Mesodermal cell (in vitro differentiated cells): ENCODE data around the gene ATG2B.

Experiments
- H3K27ac ChIP-seq: 2 replicates; pipeline ENCODE4 v1.7.0; 2013; ENCODE audit warnings: mild to moderate bottlenecking, low read depth, low read length, moderate library complexity; ENCODE audit not compliant: severe bottlenecking
- H3K36me3 ChIP-seq: 2 replicates; pipeline ENCODE4 v1.7.1; 2013; ENCODE audit warnings: mild to moderate bottlenecking, low read length, moderate library complexity; ENCODE audit not compliant: control insufficient read depth, insufficient read depth
- H3K4me1 ChIP-seq: one replicate; pipeline ENCODE4 v1.7.1; 2013; ENCODE audit warnings: mild to moderate bottlenecking, low read length; ENCODE audit not compliant: insufficient read depth, control insufficient read depth, poor library complexity, severe bottlenecking
- H3K4me3 ChIP-seq: 2 replicates; pipeline ENCODE4 v1.7.0; 2013; ENCODE audit warnings: low read length, control low read depth, mild to moderate bottlenecking; ENCODE audit not compliant: insufficient read depth, poor library complexity, severe bottlenecking; ENCODE audit errors: extremely low read depth
- H3K9me3 ChIP-seq: 2 replicates; pipeline ENCODE4 v1.7.1; 2013; ENCODE audit warnings: mild to moderate bottlenecking, low read length, moderate library complexity; ENCODE audit not compliant: control insufficient read depth
- WGBS, 2 experiments: methylation state at CpG; one replicate each; pipeline ENCODE4 v1.1.5; 2013; ENCODE audit warnings: missing lambda C conversion rate in 2 of 2; ENCODE audit not compliant: insufficient coverage in 2 of 2; 5-methylcytosine and 5-hydroxymethylcytosine counted together

ATG2B gene

DNA sequence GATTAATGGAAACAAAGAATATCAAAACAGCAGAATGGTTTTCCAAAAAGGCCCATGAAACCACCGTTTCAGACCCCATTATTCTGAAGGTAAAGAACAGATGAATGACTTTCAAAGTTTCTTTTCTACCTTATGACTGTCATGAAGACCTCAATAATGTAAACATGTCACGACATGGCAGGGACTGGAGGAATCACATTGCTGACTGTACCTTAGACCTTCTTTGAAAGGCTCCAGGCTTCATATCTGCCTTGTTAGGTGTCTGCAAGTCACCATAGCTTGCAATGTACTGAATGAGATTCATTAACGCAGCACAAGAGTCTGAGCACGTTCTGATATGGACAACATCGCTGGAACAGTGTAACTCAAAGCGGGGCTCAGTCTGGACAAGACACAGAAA lies 52.2 kb downstream of the ATG2B start:
- H3K4me3 ChIP-seq, result no peak overlapping the region
- H3K4me1 ChIP-seq, result no peaks in the 10 kb centered on the region
- WGBS, 2 experiments, result 96 to 98% methylated on average over 5 to 6 of the region's 6 CpGs
- H3K27ac ChIP-seq, result no peak overlapping the region
- H3K36me3 ChIP-seq, result peaks cover 32% of the 10 kb centered on the region
- H3K9me3 ChIP-seq, result no peaks in the 10 kb centered on the region

DNA sequence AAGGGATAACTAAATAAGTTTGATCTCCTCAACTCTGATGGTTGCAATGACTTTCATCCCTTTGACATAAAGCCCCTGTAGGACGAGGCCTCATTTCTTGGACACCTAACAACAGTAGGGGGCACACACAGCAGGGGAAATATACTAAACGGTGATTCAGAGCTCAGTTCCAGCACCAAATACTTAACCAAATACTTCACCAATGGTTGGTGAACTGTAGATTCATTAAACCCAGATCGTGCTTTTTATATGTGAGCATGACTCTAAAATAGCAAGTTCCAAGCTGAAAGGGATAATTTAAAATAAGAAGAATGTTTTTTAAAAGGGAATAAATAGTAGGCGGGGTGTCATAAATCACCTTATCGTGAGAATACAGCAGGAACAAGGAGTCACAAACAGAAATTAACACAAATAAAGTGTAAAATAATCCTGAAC lies 53.2 kb downstream of the ATG2B start:
- H3K36me3 ChIP-seq, result peaks cover 27% of the 10 kb centered on the region
- 67% methylated on average over 1 of the region's 5 CpGs; no CpG with 5 or more reads in 1 of the 2 experiments for WGBS, 2 experiments
- no peak overlapping the region for H3K27ac ChIP-seq

DNA sequence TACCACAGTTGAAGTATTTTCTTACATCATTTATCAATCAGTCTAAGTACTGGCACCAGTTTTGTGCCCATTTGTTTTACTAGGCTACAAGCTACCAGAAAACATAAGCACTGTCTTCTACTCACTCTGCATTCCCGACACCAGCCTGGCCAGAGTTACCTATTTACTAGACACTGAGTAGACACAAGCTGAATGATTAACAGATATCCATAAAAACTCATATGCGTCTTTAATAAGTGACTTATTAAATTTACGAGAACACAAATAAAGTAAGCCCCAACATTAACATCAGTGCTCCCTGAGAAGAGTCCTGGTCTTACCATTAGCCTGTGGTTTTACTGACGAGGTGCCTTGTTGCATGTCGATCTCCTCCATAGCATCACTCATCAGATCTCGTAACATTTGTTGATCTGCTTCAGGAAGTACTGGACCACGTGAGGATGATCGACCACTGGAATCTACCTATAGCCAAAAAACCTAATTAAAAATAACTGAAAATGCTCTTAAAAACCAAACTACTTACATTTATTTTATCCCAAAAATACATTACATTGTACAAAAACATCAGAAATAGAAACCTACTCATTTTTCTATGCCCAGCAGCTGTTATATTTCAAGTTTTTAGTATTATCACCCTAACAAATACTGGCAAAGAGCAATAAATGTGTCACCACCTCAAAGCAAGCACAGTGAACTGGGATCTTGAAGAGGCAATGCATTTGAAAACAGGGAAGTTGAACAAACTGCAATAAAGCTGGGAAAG lies 53.8 kb downstream of the ATG2B start:
- Histone ChIP-seq H3K4me1 (no peaks in the 10 kb centered on the region), H3K9me3 (no peaks in the 10 kb centered on the region), H3K36me3 (peaks cover 31% of the 10 kb centered on the region), H3K27ac (no peak overlapping the region), H3K4me3 (no peak overlapping the region)
- 96 to 99% methylated on average over 6 to 8 of the region's 8 CpGs for WGBS, 2 experiments

More for the DNA sequence above, 53.2 kb downstream of the ATG2B start:
- no peaks in the 10 kb centered on the region for H3K9me3 ChIP-seq
- no peak overlapping the region for H3K4me3 ChIP-seq
- no peaks in the 10 kb centered on the region for H3K4me1 ChIP-seq

DNA sequence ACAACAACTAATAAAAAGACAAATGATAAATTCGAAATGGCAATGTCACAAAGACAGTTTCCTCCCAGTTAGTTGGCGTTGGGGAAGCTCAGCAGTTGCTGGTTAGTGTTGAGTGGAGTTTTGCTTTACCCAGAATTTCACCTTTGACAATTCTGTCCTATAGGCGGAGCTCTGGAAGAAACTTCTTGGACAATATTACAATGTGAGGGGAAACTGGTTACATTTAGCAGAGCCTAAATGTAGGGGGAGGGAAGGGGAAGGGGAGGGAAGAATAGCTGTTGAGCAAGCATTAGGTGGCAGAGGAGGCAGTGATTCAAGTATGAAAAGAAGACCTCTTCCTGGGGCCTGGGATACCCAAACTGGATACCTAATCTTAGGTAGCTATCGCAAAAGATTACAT lies 55.7 kb downstream of the ATG2B start:
- Histone ChIP-seq H3K27ac (no peak overlapping the region), H3K36me3 (peaks cover 32% of the 10 kb centered on the region), H3K9me3 (no peaks in the 10 kb centered on the region), H3K4me1 (no peaks in the 10 kb centered on the region), H3K4me3 (no peak overlapping the region)
- 100% methylated on average over 1 to 2 of the region's 4 CpGs for WGBS, 2 experiments

GRCh38 chr14:96304956-96305355 lies 58.2 kb downstream of the ATG2B start:
- no peaks in the 10 kb centered on the region for H3K4me1 ChIP-seq
- 60 to 63% methylated on average over 6 to 7 of the region's 9 CpGs for WGBS, 2 experiments
- H3K4me3 ChIP-seq, result no peak overlapping the region
- H3K9me3 ChIP-seq, result no peaks in the 10 kb centered on the region
- H3K27ac ChIP-seq, result no peak overlapping the region
- peaks cover 37% of the 10 kb centered on the region for H3K36me3 ChIP-seq

DNA sequence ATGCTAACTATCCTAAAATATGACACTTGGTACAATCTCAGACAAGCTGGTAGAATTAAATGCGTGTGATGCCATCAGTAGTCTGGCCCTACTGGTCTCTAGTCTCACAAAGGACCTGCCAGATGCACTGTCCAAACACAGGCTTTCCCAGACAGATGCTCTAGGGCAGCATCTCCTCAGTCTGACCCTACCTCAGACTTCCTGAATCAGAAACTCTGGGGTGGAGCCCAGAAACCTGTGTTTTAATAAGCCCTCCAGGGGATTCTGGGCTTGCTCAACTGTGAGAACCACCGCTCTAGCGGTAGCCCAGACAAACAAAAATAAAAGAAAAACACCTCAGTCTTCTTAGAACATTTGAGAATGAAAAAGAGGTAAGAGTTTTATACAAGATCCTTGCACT lies 59.2 kb downstream of the ATG2B start:
- H3K27ac ChIP-seq, result no peak overlapping the region
- H3K9me3 ChIP-seq, result no peaks in the 10 kb centered on the region
- H3K4me1 ChIP-seq, result no peaks in the 10 kb centered on the region
- H3K36me3 ChIP-seq, result peaks cover 37% of the 10 kb centered on the region
- WGBS, 2 experiments, result 80 to 100% methylated on average over 1 of the region's 3 CpGs
- H3K4me3 ChIP-seq, result no peak overlapping the region

- Histone ChIP-seq H3K27ac (no peak overlapping the region), H3K36me3 (peaks cover 19% of the 10 kb centered on the region), H3K4me1 (no peaks in the 10 kb centered on the region), H3K9me3 (no peaks in the 10 kb centered on the region), H3K4me3 (no peak overlapping the region)
- WGBS, 2 experiments, result 59 to 70% methylated on average over 2 to 3 of the region's 3 CpGs
These were observed 63.7 kb downstream of the ATG2B start for GRCh38 chr14:96299441-96299840.

DNA sequence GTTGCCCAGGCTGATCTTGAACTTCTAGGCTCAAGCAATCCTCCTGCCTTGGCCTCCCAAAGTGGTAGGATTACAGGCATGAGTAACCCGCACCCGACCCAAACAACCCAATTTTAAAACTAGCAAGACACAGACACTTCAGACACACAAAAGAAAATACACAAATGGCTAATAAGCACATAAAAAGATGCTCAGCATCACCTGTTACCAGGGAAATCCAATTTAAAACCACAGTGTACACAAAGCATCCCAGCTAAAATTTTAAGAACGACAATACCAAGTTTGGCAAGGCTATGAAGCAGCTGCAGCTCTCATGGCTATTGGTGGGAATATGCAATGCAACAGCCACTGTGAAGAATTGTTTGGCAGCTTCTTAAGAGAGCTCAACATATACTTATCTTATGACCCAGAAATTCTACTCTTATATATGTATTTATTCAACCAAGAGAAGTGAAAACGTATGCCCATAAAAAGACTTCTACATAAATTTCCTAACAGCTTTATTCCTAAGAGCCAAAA lies 65.1 kb downstream of the ATG2B start:
- Histone ChIP-seq H3K4me3 (no peak overlapping the region), H3K4me1 (no peaks in the 10 kb centered on the region), H3K27ac (no peak overlapping the region), H3K36me3 (peaks cover 15% of the 10 kb centered on the region), H3K9me3 (no peaks in the 10 kb centered on the region)
- 100% methylated on average over 2 of the region's 4 CpGs; no CpG with 5 or more reads in 1 of the 2 experiments for WGBS, 2 experiments

DNA sequence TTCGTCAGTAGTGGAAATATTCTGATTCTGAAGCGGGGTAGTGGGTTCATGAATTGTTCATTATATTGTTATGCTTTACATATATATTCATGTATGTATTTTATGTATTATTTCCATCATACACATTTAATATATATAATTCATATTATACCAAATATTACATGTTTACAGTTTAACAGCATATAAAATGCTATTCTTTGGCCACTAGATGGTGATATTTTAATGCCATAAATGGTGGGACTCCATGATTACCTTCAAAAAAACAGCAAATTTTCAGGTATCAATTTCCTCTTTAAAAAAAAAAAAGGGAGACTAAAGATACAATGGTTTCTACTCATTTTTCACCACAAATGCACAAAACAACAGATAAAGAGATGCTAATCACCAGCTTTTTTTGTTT lies 66.1 kb downstream of the ATG2B start:
- no peaks in the 10 kb centered on the region for H3K9me3 ChIP-seq
- H3K4me1 ChIP-seq, result no peaks in the 10 kb centered on the region
- H3K36me3 ChIP-seq, result peaks cover 8% of the 10 kb centered on the region
- WGBS, 2 experiments, result no CpG with 5 or more reads among the region's 2 CpGs
- H3K27ac ChIP-seq, result no peak overlapping the region
- H3K4me3 ChIP-seq, result no peak overlapping the region

DNA sequence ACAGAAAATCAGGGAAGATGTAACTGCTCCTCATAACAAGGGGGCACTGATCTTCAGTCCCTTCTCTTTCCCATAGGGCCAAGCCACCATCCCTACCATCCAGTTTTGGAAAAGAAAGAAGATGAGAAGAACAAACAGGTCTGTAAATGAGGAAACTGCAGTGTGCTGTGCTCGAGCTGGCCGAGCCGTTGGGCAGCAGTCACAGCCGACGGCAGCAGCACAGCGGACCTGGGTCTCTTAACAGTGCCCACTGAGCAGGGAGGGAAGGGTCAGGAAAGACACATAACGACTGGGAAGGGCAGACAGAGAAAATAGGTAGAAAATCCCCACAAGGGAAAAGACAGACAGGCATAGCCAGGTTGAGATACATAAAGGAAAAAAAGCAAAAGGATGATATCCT lies 68.9 kb downstream of the ATG2B start:
- H3K9me3 ChIP-seq, result no peaks in the 10 kb centered on the region
- WGBS, 2 experiments, result 79 to 84% methylated on average over 6 to 7 of the region's 7 CpGs
- no peaks in the 10 kb centered on the region for H3K4me1 ChIP-seq
- no peak overlapping the region for H3K4me3 ChIP-seq
- H3K36me3 ChIP-seq, result peaks cover 13% of the 10 kb centered on the region
- no peak overlapping the region for H3K27ac ChIP-seq

GRCh38 chr14:96287856-96288255 lies 75.3 kb downstream of the ATG2B start:
- Histone ChIP-seq H3K4me3 (no peak overlapping the region), H3K4me1 (no peaks in the 10 kb centered on the region), H3K27ac (no peak overlapping the region), H3K9me3 (no peaks in the 10 kb centered on the region), H3K36me3 (peaks cover 32% of the 10 kb centered on the region)
- WGBS, 2 experiments, result no CpG with 5 or more reads among the region's 1 CpG
